Frontal cortex (tissue), 4 donors: ENCODE data around the gene DGUOK. TPM values are rescaled to one million over a fixed set of nuclear protein-coding genes. Genes with fewer than 3 reads are reported as not detected.
"Not testable (repeated sequence)": the region's sequence is repeated elsewhere in the genome, so short reads cannot be mapped to it uniquely, and the experiment has no call there.

ENCODE experiments used
- DNase-seq, 2 donors: peaks; one replicate each; pipeline ENCODE4 v3.0.0; 2012; ENCODE audit warnings: low spot score in 2 of 2
- FAIRE-seq: peaks from 2 replicates; lab custom pipeline; 2012; peaks lifted over from hg19 to GRCh38; lab: Jason Lieb, UNC
- total RNA-seq: library from RNA; depleted of rRNA; stranded (reverse); fragments of >200 nt; gene quantifications from one replicate; pipeline ENCODE4 v1.2.3, GENCODE V29; 2014
- donor health status: control.
- donor health status: control.
- donor health status: control.

Gene DGUOK
- total RNA-seq, result 51.0 TPM

GRCh38 chr2:73926493-73927327, at the start of gene DGUOK:
Gene DGUOK, plus strand, starts transcription at chr2:73926880. Its CDS starts 31 bp downstream, at chr2:73926911.
- FAIRE-seq (peak; percentile 33), DNase-seq (peak; percentile 68 to 92)

GRCh38 chr2:73877071-73877802, 49.4 kb upstream of the DGUOK start:
- FAIRE-seq, result no peak
- no peak for DNase-seq

- not testable (repeated sequence) for DNase-seq, FAIRE-seq
These were observed 48.7 kb upstream of the DGUOK start for GRCh38 chr2:73877984-73878383.

GRCh38 chr2:73885406-73885805, 41.3 kb upstream of the DGUOK start:
- FAIRE-seq (no peak), DNase-seq (no peak)

GRCh38 chr2:73886357-73886756, 40.3 kb upstream of the DGUOK start:
- no peak for FAIRE-seq
- no peak for DNase-seq

- FAIRE-seq, DNase-seq: not testable (repeated sequence)
These were observed 38.9 kb upstream of the DGUOK start for GRCh38 chr2:73887596-73888353.

GRCh38 chr2:73888388-73888787, 38.3 kb upstream of the DGUOK start:
- DNase-seq, result no peak
- no peak for FAIRE-seq

- DNase-seq (no peak), FAIRE-seq (no peak)
These were observed 37.5 kb upstream of the DGUOK start for GRCh38 chr2:73889206-73889605.

GRCh38 chr2:73890301-73891092, 36.2 kb upstream of the DGUOK start:
- FAIRE-seq (no peak), DNase-seq (no peak)

- FAIRE-seq, result no peak
- no peak for DNase-seq
These were observed 35.3 kb upstream of the DGUOK start for GRCh38 chr2:73891276-73891901.

GRCh38 chr2:73892631-73893329, 33.9 kb upstream of the DGUOK start, which contains the start of gene ACTG2:
Gene ACTG2, plus strand, starts transcription at chr2:73893008. Its CDS starts 8,304 bp downstream, at chr2:73901312.
- FAIRE-seq, result no peak
- DNase-seq, result no peak

- no peak for DNase-seq
- FAIRE-seq, result no peak
These were observed 32.8 kb upstream of the DGUOK start for GRCh38 chr2:73893764-73894474.

- no peak for FAIRE-seq
These were observed 32.2 kb upstream of the DGUOK start for GRCh38 chr2:73894475-73894850.

GRCh38 chr2:73894877-73895276, 31.8 kb upstream of the DGUOK start:
- DNase-seq (no peak), FAIRE-seq (no peak)

More at GRCh38 chr2:73894475-73894850, 32.2 kb upstream of the DGUOK start:
- DNase-seq, result no peak

- no peak for DNase-seq
- no peak for FAIRE-seq
These were observed 31.2 kb upstream of the DGUOK start for GRCh38 chr2:73895473-73895872.

GRCh38 chr2:73896362-73897239, 30.1 kb upstream of the DGUOK start:
- no peak for FAIRE-seq
- no peak for DNase-seq

- no peak for FAIRE-seq
- no peak for DNase-seq
These were observed 29.5 kb upstream of the DGUOK start for GRCh38 chr2:73897240-73897583.
